Fibroblast of villous mesenchyme (primary cell): ENCODE results near the gene ITIH3. TPM values are rescaled to one million over a fixed set of nuclear protein-coding genes. Genes with fewer than 3 reads are reported as not detected.
A peak's percentile ranks its signal among the peaks of the same experiment; 100 is the strongest.

ENCODE experiments used
- DNase-seq: peaks from one replicate; pipeline ENCODE4 v3.0.0-alpha.2; 2010; ENCODE audit warnings: low read depth
- H3K4me3 ChIP-seq: 2 replicates; pipeline ENCODE4 v1.5.1; 2011; ENCODE audit warnings: low read depth, mild to moderate bottlenecking, low read length
- CTCF ChIP-seq: IDR thresholded peaks from 2 replicates; pipeline ENCODE4 v1.5.1; 2012; ENCODE audit warnings: low read depth, mild to moderate bottlenecking, low read length; ENCODE audit not compliant: insufficient read depth
- total RNA-seq: library from RNA; depleted of rRNA; stranded (reverse); fragments of >200 nt; gene quantifications from 2 replicates; pipeline ENCODE4 v1.2.3, GENCODE V29; 2012

The ITIH3 gene
- total RNA-seq, 1 donor, result 8.2 TPM

GRCh38 chr3:52781741-52782140, 12.9 kb upstream of the ITIH3 start:
- no peak overlapping the region for H3K4me3 ChIP-seq
- DNase-seq, result no peak
- TF ChIP-seq CTCF, result no peak

GRCh38 chr3:52782412-52783210, 12.0 kb upstream of the ITIH3 start:
- TF ChIP-seq CTCF, result no peak
- no peak overlapping the region for H3K4me3 ChIP-seq
- no peak for DNase-seq

- no peak overlapping the region for H3K4me3 ChIP-seq
- TF ChIP-seq CTCF, result no peak
- DNase-seq, result peak; percentile 2
These were observed 11.4 kb upstream of the ITIH3 start for GRCh38 chr3:52783211-52783555.

GRCh38 chr3:52784021-52784621, 10.5 kb upstream of the ITIH3 start:
- DNase-seq, result no peak
- no peak overlapping the region for H3K4me3 ChIP-seq
- TF ChIP-seq CTCF, result no peak

- H3K4me3 ChIP-seq, result no peak overlapping the region
- TF ChIP-seq CTCF, result no peak
- DNase-seq, result no peak
These were observed 9.5 kb upstream of the ITIH3 start for GRCh38 chr3:52784931-52785590.

- no peak for TF ChIP-seq CTCF
- H3K4me3 ChIP-seq, result no peak overlapping the region
- no peak for DNase-seq
These were observed 8.0 kb upstream of the ITIH3 start for GRCh38 chr3:52786330-52787215.
